LNCaP clone FGC (cell line): ENCODE results near the gene CXCL17.
"Not testable (repeated sequence)": the region's sequence is repeated elsewhere in the genome, so short reads cannot be mapped to it uniquely, and the experiment has no call there.

ENCODE experiments used
- DNase-seq: peaks from one replicate; pipeline ENCODE4 v3.0.0-alpha.2; 2011; ENCODE audit warnings: low read depth
- H3K4me3 ChIP-seq: 2 replicates; pipeline ENCODE4 v1.5.1; 2011; ENCODE audit warnings: mild to moderate bottlenecking, low read depth, low read length, control low read depth
- TF ChIP-seq, protein P1 (sequence below): IDR thresholded peaks from 2 replicates; pipeline ENCODE4 v1.5.1; 2012; ENCODE audit warnings: mild to moderate bottlenecking; ENCODE audit not compliant: control insufficient read depth, insufficient read depth; ENCODE audit errors: extremely low read depth

The CXCL17 gene

DNA sequence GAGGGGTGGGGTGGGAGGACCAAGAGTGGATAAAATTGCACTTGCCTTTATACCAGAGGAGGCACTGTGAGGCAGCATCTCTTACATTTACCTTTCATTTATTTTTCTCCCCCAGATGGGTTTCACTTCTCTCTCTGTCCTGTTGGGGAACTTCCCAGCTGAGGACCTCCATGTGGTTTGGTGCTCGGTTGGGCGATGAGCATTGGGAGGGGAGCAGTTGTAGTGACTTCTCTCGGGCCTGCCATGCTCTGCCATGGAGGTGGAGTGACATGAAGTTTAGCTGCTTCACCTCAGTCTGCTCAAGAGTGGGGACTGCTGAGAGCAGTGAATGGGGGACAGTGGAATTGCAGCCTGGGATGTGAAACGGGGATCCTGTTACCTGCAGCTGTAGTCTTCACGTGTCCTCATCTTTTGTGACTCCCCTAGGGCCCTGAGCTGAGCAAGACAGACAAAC lies 23.1 kb upstream of the CXCL17 start:
- TF ChIP-seq, protein P1, sequence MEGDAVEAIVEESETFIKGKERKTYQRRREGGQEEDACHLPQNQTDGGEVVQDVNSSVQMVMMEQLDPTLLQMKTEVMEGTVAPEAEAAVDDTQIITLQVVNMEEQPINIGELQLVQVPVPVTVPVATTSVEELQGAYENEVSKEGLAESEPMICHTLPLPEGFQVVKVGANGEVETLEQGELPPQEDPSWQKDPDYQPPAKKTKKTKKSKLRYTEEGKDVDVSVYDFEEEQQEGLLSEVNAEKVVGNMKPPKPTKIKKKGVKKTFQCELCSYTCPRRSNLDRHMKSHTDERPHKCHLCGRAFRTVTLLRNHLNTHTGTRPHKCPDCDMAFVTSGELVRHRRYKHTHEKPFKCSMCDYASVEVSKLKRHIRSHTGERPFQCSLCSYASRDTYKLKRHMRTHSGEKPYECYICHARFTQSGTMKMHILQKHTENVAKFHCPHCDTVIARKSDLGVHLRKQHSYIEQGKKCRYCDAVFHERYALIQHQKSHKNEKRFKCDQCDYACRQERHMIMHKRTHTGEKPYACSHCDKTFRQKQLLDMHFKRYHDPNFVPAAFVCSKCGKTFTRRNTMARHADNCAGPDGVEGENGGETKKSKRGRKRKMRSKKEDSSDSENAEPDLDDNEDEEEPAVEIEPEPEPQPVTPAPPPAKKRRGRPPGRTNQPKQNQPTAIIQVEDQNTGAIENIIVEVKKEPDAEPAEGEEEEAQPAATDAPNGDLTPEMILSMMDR = no peak
- DNase-seq = no peak
- H3K4me3 ChIP-seq = no peak overlapping the region

DNA sequence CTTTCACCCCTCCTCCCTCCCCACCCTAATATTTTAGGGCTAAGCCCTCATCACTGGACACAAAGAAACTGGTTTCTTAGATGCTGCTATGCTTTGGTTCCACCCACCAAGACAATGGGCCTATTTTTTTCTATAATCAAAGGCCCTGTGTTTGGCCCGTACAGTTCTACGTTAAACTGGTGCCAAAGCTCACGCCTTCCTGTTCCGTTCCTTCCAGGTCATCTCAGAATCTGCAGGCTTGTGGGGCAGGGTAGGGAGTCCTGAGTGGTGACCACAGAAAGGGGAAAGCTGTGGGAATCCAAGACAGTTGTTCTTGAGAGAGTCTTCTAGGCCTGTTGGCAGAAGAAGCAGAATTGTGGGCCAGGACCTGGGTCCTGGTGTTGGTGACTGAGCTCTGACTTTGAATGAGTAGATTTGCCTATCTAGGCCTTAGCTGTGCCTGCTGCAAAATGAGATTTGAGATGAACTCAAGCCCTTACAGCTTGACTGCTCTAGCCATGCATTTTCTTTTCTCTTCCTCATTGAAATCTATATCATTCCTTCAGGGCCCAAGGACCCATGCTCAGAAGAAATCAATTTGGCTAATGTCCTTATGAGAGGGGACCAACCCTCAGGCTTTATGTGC lies 19.1 kb upstream of the CXCL17 start:
- DNase-seq = no peak

DNA sequence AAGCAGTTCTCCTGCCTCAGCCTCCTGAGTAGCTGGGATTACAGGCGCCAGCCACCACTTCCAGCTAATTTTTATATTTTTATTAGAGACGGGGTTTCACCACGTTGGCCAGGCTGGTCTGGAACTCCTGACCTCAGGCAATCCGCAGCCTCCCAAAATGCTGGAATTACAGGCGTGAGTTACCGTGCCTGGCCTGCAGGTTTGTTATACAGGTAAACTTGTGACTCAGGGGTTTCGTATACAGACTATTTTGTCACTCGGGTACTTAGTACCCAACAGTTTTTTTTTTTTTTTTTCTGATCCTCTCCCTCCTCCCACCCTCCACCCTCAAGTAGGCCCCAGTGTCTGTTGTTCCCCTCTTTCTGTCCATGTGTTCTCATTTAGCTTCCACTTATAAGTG lies 18.5 kb upstream of the CXCL17 start:
- not testable (repeated sequence) for H3K4me3 ChIP-seq, DNase-seq

More for the DNA sequence above, 19.1 kb upstream of the CXCL17 start:
- TF ChIP-seq, protein P1 = no peak
- no peak overlapping the region for H3K4me3 ChIP-seq

DNA sequence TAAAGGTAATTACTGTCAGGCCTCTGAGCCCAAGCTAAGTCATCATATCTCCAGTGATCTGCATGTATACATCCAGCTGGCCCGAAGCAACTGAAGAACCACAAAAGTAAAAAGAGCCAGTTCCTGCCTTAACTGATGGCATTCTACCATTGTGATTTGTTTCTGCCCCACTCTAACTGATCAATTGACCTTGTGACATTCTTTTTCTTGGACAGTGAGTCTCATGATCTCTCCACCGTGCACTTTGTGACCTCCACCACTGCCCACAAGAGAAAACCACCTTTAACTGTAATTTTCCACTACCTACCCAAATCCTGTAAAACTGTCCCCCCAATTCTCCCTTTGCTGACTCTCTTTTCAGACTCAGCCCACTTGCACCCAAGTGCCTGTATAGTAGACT lies 17.2 kb upstream of the CXCL17 start:
- H3K4me3 ChIP-seq = no peak overlapping the region
- no peak for DNase-seq
- TF ChIP-seq, protein P1 = no peak

DNA sequence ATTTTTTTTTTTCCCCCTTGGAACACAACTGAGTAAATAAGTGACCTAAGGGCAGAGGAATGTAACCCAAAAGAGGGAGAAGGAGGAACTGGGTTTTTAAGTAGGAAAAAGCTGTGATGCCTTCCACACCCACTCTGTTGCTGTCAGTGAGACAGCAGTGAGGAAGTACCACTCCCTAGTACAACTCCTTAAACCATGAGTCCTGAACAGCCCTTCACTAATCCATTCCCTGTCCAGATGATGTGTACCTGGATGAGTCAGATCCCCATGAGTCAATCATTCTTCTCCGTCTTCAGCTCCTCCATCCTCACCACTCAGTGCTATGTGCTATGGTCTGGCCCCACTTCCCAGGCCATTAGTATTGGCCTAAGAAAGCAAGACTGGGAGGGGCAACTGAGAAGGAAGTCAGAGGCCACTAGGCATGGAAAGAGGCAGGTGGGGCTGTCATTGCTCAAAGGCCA lies 12.9 kb upstream of the CXCL17 start:
- TF ChIP-seq, protein P1 = no peak
- DNase-seq = no peak
- no peak overlapping the region for H3K4me3 ChIP-seq

DNA sequence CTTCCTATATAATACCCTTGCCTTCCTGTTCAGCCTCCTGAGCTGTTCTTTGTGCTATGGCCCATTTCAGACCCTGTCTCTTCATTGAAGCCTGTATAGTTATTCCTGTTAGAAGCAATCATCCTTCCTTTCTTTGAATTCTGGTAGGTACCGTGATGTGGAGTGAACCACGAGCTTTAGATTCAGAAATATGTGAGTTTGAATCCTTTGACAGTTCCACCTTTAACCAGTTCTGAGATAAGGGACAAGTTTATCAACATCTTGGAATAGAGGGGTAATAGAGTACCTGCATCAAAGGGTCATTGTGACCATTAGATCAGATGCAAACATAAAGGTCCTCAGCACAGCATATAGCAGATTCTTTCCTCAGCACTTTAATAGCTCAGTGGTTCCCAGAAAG lies 12.3 kb upstream of the CXCL17 start:
- no peak overlapping the region for H3K4me3 ChIP-seq
- no peak for DNase-seq
- TF ChIP-seq, protein P1 = no peak

DNA sequence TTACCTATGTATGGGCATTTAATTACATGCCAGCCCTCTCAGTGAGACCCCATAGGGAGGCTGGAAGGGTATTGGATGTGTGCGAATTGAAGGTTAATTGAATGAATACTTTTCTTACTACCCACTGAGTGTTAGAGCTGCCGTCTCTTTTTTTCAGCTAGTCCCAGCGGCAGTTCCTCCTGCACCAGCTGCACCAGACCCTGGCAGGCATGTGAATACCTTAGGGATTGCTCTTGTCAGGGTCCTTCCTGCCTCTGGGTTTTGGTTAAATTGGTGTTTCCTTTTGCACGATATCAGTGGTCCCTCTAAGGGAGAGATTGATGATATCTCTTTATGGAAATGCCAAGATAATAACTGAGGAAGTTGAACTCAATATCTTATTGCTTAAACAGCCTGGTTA lies 9.8 kb upstream of the CXCL17 start:
- no peak overlapping the region for H3K4me3 ChIP-seq
- TF ChIP-seq, protein P1 = no peak
- no peak for DNase-seq
